ENCODE measurements around the gene CSAD.
A peak's percentile ranks its signal among the peaks of the same experiment; 100 is the strongest.

The CSAD gene, protein sequence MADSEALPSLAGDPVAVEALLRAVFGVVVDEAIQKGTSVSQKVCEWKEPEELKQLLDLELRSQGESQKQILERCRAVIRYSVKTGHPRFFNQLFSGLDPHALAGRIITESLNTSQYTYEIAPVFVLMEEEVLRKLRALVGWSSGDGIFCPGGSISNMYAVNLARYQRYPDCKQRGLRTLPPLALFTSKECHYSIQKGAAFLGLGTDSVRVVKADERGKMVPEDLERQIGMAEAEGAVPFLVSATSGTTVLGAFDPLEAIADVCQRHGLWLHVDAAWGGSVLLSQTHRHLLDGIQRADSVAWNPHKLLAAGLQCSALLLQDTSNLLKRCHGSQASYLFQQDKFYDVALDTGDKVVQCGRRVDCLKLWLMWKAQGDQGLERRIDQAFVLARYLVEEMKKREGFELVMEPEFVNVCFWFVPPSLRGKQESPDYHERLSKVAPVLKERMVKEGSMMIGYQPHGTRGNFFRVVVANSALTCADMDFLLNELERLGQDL

DNA sequence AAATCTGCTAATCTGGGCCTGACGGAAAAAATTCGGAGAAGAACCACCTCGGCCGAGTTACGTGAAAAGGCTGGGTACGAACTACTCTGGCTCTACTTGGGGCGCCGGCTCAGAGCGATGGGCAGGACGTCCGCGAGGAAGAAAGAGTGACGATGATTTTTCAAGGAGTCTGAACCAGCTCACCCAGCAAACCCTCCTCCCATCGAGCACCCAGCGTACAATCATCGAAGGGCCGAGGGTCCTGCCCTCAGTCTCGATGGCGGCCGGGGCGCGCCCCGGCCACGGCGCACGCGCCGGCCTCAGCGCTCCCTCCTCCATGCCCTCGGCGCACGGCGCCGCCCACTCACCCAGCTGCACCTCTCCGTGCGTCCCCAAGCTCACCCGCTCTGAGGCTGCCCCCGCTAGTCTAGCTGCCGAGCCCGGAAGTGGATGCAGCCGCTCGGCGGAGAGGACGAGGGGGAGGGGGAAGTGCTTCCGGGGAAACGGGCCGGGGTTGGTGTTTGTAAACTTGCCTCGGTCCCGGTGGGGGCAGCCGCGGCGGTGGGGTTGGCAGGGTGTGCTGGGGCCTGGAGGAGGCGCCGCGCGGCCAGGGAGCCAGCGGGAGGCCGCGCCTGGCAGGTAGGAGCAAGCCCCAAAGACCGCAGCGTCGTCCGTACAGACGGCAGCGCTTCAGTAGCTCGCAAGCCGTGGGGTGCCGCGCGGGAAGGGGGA lies at the start of gene CSAD, which contains the start of gene ZNF740:
Gene CSAD (minus strand): TSS at position 706 of the 711 bp plus-strand sequence. CDS start 7,455 bp downstream, outside the sequence.
Gene ZNF740 (plus strand): TSS at position 503 of the 711 bp plus-strand sequence. CDS start 1,262 bp downstream, outside the sequence.
- DNase-seq, result peak; percentile 97

DNA sequence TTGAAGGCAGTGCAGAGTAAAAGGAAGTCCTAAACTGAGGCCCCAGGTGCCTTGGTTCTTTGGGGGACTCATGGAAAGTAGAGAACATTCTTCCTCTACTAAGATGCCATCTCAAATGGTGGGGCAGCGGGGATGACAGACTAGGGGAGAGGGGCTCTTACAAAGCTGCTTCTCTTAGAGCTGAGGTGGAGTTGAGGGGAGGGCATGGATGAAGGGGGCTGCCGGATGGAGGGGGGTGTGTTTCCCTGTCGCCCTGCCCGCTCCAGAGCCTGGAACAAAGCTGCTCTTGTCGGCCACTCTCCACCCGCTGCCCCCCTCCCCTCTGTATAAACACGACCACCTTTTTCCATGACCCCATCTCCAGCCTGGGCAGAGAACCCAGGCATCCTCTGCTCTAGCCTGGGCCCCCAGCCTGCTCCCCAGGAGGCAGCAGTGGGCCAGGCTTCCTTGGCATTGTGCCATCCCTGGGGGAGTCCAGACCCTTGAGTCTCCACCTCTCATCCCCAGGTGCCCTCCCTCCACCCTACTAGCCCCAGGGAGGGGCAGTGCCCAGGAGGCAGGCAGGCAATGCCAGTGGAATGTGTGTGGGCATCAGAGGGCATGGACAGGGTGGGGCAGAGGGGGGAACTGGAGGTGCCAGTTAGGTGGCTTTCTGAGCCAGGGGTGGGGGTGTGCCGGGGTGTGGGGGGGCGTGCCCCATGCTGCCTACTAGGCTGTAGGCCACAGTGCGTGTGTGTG lies 49.6 kb upstream of the CSAD start:
- DNase-seq, result no peak

DNA sequence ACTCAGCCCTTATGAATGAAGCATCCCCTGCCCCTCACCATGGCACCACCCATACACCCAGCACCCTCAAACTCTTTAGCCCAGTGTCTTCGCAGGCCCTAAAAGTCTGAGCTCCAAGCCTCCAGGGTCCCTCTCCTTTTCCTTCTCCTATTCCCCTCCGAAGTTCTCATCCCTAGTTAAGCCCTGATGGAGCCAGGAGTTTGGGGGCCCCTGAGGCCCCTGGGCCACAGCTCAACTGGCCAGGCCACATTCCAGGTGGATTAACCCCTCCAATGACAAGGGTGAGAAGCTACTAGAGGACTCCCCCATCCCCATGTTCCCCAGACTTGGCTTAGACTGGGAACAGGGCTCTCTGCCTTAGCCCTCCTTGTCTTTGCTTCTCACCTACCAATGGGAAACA lies 48.7 kb upstream of the CSAD start:
- no peak for DNase-seq

DNA sequence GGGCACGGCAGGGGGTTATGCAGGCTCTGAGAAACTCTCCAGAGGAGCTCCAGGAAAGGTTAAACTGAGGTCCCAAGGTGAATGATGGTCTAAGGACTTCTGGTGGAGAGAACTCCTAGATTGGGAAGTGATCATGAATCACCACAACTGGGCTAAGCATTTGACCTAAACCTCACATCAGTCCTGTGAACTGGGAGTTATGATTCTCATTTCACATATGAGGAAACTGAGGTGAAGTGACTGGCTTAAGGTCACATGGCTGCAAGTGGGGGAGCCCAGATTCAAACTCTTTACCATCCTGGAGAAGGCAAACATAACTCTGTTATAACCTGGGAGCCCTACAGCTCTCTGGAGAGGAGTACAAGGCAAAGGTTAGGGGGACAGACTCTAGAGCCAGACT lies 47.1 kb upstream of the CSAD start:
- DNase-seq, result no peak

DNA sequence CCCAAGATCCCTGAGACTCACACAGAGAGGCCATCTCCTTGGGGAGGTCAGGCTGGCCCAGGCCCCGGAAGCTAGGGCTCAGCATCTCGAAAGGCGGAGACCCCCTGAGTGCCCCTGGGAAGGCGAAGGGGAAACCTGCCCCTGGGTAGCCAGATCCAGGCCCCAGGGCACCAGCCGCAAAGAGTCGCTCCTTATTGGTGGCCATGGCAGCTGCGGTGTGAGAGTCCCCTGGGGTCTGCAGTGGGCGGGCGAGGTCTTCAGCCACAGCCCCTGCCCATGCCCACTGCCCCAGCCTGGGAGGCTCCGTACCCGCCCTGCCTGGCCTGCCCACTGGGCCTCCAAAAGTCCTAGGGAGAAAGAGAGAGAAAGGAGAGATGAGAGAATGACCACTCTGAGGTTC lies 46.6 kb upstream of the CSAD start:
- no peak for DNase-seq

DNA sequence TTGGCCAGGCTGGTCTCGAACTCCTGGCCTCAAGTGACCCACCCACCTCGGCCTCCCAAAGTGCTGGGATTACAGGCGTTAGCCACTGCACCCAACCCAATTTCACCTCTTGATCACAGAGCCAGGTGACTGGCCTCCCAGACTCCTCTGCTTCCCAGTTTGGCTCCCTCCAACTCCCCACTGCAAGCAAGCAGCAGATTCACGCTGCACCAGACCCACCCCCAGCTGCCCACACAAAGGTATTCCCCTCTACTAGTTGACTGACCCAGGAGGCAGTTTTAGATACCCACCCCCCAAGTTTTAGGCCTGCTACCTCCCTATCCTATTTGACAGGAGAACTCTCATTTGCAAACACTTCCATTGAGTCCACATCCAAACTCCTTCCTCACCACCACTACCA lies 46.1 kb upstream of the CSAD start:
- DNase-seq, result no peak

DNA sequence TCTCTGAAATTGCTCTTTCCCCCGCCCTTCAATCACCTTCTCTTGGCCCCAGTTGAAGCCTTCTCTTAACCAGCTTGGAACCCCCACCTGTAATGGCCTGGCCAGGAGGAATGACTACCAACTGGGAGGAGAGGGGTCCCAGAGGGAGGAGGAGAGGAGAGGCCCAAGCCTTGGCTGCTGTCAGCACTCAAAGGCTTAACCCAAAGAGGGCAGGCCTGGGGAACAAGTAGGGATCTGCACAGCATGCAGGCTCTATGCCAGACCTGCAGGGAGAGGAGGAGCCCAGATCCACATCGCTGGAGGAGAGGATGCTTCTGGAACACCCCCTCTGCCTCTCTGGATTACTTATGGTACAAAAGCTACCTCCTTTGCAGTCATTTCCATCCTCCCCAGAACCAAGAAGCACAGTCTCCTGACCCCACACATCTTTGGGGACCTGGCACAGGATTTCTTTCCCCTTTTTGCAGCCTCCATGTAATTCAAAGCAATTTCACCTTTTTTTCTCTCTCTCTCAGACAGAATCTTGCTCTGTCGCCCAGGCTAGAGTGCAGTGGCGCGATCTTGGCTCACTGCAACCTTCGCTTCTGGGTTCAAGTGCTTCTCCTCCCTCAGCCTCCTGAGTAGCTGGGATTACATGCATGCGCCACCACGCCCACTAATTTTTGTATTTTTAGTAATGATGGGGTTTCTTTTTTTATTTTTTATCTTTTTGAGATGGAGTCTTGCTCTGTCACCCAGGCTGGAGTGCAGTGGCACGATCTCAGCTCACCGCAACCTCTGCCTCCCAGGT lies 45.1 kb upstream of the CSAD start:
- no peak for DNase-seq

DNA sequence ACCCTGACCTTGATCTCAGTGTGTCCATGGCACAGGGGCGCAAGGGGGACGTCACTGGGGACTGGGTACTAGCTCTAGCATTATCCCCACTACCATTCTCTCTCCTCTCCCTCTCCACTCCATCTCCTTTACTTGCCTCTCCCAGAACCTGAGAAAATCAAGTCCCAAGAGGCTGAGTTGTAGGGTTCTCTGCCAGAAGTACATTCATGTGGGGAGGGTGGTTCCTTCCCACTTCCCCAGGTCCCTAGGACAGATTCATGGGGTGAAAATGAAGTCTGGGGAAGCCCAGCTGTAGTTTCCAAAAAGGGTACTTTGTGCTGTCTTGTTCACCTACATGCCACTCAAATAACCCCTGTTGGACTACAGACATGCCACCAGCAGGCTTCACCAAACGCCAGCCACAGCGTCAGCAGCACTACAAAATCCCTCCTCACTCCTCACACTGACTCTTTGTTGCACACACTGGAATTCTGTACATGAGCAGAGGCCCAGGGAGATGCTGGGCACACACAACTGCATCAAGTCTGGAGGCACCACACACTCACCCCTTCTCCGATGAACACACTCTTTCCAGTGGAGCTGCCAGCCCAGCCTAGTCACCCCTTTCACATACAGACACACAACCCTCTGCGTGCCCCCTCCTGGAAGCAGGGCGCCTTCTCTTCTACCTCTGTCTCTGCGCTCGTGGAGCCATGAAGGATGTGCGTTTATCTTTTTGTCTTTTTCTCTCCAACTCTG lies 44.3 kb upstream of the CSAD start:
- no peak for DNase-seq

DNA sequence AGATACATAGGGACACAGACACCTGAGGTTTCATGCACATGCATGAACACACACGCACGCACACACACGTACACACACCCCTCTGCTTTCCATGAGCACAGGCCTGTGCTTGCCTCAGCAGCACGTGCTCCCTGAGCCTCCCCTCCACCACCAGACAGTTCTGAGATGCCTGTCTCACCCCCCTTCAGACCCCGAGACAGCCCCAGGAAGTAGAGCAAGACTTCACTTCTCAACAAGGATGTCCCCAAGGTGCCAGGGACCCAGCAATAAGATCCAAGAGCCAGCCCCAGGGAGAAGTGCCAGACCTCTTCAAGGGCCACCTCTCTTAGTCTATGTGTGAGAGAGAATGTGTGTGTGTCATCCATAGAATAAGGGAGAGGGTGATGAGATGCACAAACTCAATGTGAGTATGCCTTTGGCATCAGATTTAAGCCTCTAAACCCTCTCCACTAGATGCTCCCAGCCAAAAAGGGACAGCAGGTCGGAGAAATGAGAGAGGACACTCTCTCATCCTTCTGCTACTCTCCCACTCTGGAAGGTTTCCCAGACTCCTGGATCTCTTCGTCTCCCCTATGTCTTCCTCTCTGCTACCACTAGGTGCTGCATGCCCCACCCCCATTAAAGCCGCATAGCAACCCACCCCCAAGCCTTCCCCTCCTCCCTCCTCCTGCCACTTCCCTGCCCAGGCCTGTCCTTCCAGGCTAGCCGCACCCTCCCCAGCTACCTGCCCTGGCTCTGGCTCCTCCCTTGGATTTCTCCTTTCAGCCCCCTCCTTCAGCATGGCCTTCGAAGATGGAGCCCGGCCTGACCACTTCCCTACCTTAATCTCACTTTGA lies 43.6 kb upstream of the CSAD start:
- no peak for DNase-seq

DNA sequence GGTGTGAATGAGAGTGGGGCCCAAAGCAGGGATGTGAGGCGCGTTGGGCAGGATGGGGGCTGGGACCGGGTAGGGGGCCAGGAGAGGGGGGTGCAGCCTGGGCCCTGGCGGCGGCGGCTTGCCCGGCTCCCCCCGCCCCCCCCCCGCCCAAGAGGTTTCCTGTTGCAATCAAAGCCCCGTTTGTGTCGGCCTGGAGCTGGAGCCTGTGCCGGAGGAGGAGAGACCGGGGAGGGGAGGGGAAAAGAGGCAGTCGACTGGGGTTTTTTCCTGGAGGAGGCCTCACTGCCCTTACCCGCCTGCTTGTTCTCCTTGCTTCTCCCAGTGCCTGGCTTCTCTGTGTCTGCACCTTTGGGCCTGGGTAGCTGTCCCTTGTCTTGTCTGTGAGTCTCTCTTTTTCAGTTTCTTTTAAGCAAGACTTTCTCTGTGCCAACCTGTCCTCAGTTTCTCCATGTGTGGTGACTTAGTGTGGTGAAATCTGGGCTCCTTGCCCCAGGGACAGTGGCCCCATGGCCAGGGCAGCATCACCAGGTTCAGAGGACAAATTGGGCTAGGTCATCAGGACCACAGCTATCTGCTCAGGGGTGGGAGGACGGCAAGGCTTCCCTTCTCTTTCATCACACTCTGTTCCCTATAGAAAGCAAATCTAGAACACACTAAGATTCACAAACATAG lies 42.8 kb upstream of the CSAD start:
- no peak for DNase-seq

DNA sequence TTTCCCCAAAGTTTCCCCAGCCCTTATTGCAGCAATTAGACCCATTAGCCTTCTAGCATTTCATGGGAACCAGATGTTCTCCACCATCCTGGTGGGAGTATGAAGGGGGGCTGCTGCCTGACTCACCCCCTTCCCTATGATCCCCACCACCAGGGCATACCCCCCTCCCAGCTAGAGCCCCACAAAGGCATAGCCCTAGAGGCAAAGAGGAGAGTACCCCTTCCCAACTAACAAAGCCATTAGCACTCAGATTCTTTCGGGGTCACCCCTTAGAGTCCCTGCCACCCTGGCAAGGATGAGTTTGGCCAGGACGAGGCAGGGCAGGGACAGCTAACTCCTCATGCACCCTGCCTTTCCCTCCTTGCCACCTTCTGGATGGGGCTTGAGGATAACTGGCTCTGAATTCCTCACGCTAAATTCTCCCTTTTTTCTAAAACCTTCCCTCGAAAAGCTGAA lies 42.1 kb upstream of the CSAD start:
- no peak for DNase-seq

DNA sequence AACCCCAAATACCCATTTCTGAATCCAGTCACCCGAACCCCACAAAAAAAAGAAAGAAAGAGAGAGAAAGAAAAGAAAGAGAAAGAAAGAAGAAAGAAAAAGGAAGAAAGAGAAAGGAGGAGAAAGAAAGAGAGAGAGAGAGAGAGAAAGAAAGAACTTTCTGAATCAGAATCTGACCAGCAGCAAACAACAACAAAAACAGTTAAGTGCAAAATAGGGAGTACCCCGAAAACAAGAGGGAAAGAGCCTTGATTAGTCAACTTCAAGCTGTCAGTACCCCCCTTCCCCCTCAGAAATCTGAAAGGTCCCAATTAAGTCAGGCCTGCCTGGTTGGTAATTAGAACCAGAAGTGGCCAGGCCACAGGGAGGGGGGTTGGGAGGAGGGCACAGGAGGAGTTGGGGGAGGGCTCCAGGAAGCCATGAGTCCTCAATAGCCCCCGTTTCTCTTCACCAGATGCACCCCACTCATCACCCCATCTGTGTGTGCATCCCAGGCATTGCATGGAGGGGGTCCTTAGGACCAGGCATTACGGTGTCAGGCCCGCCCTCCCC lies 41.5 kb upstream of the CSAD start:
- DNase-seq, result no peak

DNA sequence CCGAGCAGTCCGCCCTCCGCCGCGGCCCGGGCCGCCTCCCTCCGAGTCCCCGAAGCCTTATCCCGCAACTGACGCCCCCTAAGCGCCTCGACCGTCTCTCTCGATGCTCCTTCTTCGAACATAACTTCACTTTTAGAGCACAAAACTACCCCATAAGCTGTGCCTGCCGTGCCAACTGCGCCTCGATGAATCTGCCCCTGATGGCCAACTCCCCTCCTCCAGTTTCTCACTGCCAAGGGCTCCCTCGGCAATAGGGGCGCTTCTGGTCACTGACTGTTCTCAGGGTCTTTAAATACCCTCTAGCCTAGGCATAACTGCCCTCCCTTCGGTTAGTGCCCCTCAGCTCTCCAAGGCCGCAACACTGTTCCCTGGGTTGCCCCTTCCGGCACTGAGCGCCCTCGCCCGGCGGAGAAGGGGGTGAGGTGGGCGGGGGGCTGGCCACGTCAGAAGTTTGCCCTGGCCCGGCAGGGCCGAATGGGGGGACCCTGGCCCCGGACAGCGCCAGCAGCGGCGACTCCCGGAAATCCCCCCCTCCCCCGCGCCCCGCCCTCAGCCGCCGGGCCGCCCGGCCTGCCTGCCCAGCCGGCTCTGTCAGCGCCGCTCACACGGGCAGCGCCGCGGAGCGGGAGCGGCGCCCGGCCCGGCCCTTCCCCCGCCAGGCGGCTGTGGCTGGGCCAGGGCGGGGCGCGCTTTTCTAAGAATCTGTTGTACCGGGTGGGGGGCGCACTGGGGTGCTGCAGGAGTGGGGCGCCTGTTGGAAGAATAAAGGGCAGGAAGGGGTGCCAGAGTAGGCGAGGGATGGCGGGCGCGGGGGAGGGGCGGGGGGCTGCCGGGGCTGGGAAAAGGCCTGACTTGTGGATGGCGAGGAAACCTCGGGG lies 40.7 kb upstream of the CSAD start:
- peak; percentile 41 for DNase-seq

DNA sequence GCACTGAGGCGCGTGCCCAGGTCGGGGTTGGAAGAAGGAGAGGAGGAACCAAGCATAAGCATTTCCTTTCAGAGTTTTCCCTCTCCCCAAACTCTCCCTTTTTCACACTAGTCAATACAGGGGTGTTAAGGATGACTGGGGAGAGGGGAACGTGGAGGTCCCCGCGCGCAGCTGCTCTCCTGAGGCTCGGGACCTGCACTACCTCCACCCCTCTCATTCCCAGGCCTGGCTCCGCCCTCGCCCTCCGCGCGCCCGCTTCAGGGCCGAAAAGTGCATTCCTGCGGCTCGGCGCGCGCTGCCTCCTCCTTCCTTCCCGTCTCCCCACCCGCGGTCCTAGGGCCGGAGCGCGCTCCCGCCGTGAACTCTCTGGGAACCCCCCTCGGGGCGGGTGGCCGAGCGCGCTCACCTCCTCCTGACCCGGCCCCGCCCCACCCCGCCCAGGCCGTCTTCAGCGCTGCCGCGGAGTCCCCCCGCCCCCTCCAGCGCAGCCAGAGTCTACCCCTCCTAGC lies 40.0 kb upstream of the CSAD start:
- DNase-seq, result peak; percentile 90

DNA sequence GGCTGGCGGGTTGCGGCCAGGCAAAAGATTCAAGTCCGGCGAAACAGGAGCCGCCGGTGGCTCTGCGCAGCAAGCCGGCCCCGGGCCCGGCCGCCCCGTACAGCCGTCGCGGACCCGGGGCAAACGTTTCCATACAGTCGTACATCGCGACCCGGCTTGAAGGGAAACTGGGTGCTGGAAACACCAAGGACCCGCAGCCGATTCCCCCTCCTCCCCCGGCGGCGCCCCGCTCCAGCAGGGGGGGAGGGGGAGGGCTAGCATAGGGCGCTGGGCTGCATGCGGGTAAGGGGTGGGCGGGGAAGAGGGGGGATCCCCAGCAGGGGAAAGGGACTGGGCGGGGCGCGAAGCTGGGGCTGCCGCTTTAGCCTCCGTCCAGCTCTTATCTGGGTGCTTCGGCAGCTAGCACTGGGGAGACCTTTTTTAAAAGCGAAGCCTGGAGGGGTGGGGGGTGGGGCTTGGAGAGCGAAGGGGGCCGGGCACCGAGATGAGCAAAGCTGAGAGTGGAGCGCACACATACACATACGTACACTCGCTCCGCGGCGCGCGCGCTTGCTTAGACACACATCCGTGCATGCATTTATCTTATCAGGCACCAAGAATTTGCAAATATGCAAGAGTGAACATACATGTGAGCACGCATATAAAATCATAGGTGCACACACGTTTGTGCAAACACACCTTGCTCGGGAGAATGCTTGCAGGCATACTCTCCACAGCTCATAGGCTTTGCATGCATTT lies 39.4 kb upstream of the CSAD start:
- peak; percentile 51 for DNase-seq

DNA sequence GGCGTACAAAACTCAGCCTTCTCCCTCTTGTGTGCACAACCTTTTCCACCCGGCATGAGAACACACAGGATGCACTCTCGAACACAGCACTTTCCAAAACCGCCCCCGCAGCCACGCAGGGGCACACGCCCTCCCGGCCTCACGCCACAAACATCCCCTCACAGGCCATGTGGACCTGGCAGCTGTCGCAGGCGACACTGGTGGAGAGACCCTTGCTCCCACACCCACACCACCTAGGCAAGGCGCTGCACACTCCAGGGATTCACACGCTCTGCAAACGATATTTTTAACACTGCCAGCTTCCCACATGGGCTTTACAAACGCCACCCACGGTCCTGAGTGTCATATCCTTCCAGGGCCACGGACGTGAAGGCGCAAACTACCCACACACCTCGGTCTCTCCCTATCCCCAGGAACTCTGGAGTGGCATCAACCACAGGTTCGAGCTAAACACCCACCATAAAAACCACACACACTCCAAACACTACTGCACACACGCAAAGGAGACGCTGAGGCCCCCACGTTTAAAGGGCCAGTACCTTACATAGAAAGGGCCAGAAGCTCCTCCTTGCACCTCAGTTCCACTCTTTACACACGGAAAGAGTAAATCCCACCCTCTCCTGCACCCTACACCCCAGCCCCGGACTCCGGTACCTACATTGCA lies 38.7 kb upstream of the CSAD start:
- DNase-seq, result peak; percentile 35
